CD4-positive, alpha-beta memory T cell (primary cell): Measurements from ENCODE around the gene JSRP1. TPM values are rescaled to one million over a fixed set of nuclear protein-coding genes. Genes with fewer than 3 reads are reported as not detected.

Experiments
- CTCF ChIA-PET: fragments of 350-600 bp; sonication (Branson Sonifier 250); formaldehyde crosslinking; loops from one replicate; lab custom pipeline; 2021; ENCODE audit warnings: inconsistent platforms; ENCODE audit not compliant: partially characterized antibody; lab: Charles Lee
- POLR2A ChIA-PET: fragments of 350-600 bp; sonication (Branson Sonifier 250); formaldehyde crosslinking; loops from one replicate; lab custom pipeline; 2021; ENCODE audit not compliant: partially characterized antibody; lab: Charles Lee
- DNase-seq, 5 donors: peaks; one replicate each; pipeline versions ENCODE4 v3.0.0 to v3.0.0-alpha.2; 2020 to 2022; ENCODE audit warnings: mixed read lengths in 1 of 5
- H3K27ac ChIP-seq: one replicate; pipeline ENCODE4 v1.7.0; 2013; ENCODE audit warnings: low read depth, low read length
- H3K27me3 ChIP-seq: 2 replicates; pipeline ENCODE4 v1.7.0; 2013; ENCODE audit warnings: mild to moderate bottlenecking, low read length, moderate library complexity; ENCODE audit not compliant: insufficient read depth
- H3K36me3 ChIP-seq: 2 replicates; pipeline ENCODE4 v1.7.0; 2013; ENCODE audit warnings: mild to moderate bottlenecking, low read length, moderate library complexity; ENCODE audit not compliant: insufficient read depth
- H3K4me1 ChIP-seq: 2 replicates; pipeline ENCODE4 v1.7.0; 2013; ENCODE audit warnings: mild to moderate bottlenecking, low read length, moderate library complexity; ENCODE audit not compliant: insufficient read depth
- H3K4me3 ChIP-seq, 2 donors: one replicate each; pipeline ENCODE4 v1.7.0; 2013; ENCODE audit warnings: low read length in 2 of 2, mild to moderate bottlenecking in 1 of 2
- H3K9me3 ChIP-seq, 2 donors: one replicate each; pipeline ENCODE4 v1.7.0; 2013; ENCODE audit warnings: low read length in 2 of 2, control low read depth in 1 of 2; ENCODE audit not compliant: control insufficient read depth in 1 of 2
- H3K27ac Mint-ChIP-seq, 7 donors: one replicate each; pipeline ENCODE4 v1.8.0; 2020 to 2021; ENCODE audit warnings: mixed read lengths in 7 of 7, mild to moderate bottlenecking in 6 of 7, inconsistent platforms in 3 of 7, moderate library complexity in 3 of 7
- H3K27me3 Mint-ChIP-seq, 2 donors: one replicate each; pipeline ENCODE4 v1.8.0; 2020 to 2021; ENCODE audit warnings: mixed read lengths in 2 of 2
- H3K36me3 Mint-ChIP-seq, 2 donors: one replicate each; pipeline ENCODE4 v1.8.0; 2020 to 2021; ENCODE audit warnings: mixed read lengths in 2 of 2, inconsistent platforms in 1 of 2, mild to moderate bottlenecking in 1 of 2
- H3K4me1 Mint-ChIP-seq, 4 donors: one replicate each; pipeline ENCODE4 v1.8.0; 2020 to 2021; ENCODE audit warnings: mixed read lengths in 4 of 4, mild to moderate bottlenecking in 1 of 4
- H3K4me3 Mint-ChIP-seq, 8 donors: one replicate each; pipeline ENCODE4 v1.8.0; 2020 to 2021; ENCODE audit warnings: mixed read lengths in 8 of 8, mild to moderate bottlenecking in 7 of 8, moderate library complexity in 6 of 8, inconsistent platforms in 3 of 8
- H3K9me3 Mint-ChIP-seq, 8 donors: one replicate each; pipeline ENCODE4 v1.8.0; 2020 to 2021; ENCODE audit warnings: mixed read lengths in 8 of 8, mild to moderate bottlenecking in 5 of 8, inconsistent platforms in 3 of 8, moderate library complexity in 1 of 8
- intact Hi-C: fragments of 100-400 bp; cut with micrococcal nuclease; formaldehyde crosslinking; loops from one replicate; pipeline ENCODE4 v1.15.1; 2023
- polyA plus RNA-seq, 2 donors: library from polyadenylated mRNA; unstranded; fragments of 300-500 nt; fragmentation: Illumina TruSeq; gene quantifications; one replicate each; pipeline ENCODE4 v1.2.3, GENCODE V29; 2021
- total RNA-seq, 2 experiments: library from RNA; stranded (reverse); gene quantifications; one replicate each; pipeline ENCODE4 v1.2.3, GENCODE V29; 2021

JSRP1 gene
- total and polyA plus RNA-seq, 4 experiments from 2014 or later, result 1.1 to 1.7 (median 1.4) TPM

DNA sequence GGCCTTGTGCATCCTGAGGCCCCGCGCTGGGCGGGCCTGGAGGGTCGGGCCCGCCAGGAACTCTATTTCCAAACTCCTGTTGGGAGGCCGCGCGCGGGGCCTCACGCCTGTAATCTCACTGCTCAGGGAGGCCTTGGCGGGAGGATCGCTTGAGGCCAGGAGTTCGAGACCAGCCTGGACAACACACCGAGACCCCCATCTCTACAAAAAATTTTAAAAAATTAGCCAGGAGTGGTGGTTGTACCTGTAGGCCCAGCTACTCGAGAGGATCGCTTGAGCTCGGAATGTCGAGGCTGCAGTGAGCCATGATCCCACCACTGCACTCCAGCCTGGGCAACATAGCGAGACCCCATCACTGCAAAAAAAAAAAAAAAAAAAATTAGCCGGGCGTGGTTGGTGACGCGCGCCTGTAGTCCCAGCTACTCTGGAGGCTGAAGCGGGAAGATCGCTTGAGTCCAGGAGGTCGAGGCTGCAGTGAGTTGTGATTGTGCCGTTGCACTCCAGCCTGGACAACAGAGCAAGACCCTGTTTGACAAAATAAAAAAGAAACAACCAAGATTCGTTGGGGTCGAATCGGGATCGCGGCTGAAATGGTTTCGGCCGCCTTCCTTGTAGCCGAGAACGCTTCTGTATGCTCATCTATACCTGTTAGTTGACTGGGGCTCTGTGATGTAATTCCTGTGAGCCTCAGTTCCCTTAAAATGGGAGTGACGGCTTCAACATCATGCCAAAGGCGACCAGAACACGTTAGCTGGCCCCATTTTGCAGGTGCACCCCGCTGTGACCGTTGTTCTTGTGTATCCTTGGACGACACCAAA lies 19.0 kb downstream of the JSRP1 start:
- Histone ChIP-seq H3K9me3 (no peaks in the 10 kb centered on the region), H3K36me3 (peaks cover 6% of the 10 kb centered on the region), H3K4me1 (peaks cover 69% of the 10 kb centered on the region), H3K4me3 (peak overlapping the region; percentile 38 to 88), H3K27me3 (no peaks in the 10 kb centered on the region), H3K27ac (peak overlapping the region; percentile 98)
- peaks cover 2 to 5% of the 10 kb centered on the region in 2 donors for H3K27me3 Mint-ChIP-seq
- no peak for DNase-seq
- H3K4me1 Mint-ChIP-seq, result peaks cover 39 to 74% (median 59%) of the 10 kb centered on the region in 4 donors
- H3K27ac Mint-ChIP-seq, result peak overlapping the region; percentile 84 to 99 (median 97)
- H3K36me3 Mint-ChIP-seq, result peaks cover 5 to 44% of the 10 kb centered on the region in 2 donors
- CTCF ChIA-PET, result interaction anchor here (1.2 to 4.8 kb wide), 8 partner anchors 16 to 383 kb away, joined by 3 to 75 read pairs (median 8); no protein-coding TSS in a partner anchor
- POLR2A ChIA-PET, result interaction anchor here (0.9 to 10.5 kb wide), 6 partner anchors 19 to 381 kb away, joined by 3 to 325 read pairs (median 8); partner anchors contain the start of genes AMH, AP3D1, JSRP1 and TIMM13
- H3K4me3 Mint-ChIP-seq, result peak overlapping the region; percentile 86 to 100 (median 98)
- peaks cover 0 to 5% (median 0%) of the 10 kb centered on the region in 8 donors for H3K9me3 Mint-ChIP-seq
- intact Hi-C loops, result loop anchor here (5.0 kb wide), 1 partner anchor 240 kb away; the partner anchor contains the start of gene GADD45B

DNA sequence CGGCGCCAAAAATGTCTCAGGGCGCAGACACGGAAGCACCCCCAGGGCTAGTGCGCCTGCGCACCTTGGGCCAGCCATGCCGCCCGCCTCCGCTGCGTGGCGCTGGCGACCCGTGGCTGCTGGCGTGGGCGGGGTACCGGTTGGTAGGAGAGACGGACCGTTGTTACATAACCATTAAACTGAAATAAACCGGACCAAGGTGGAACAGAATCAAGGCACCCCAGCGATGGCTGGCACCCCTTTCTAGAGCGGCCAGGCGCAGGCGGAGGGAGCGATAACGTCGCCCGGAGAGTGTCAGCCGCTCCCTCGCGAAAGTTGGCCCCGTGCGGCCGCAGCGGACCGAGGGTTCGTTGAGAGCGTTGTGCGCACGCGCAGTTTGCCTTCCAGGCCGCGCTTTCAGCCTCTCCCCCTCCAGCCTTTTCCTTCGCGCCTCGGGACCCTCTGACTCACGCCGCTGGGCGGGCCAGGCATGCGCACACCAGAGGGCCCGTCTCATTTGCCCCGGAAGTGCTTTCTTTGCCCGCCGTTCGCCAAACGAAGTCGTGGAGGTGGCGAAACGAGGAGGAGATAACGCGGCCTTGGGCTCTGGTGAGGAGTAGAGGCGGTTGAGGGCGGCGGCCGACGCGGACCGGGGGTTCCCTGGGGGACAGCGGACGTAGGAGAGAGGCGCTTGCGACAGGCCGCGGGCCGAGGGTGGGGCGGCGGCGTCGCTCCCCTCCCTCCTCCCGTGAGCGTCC lies 19.7 kb downstream of the JSRP1 start, which contains the start of the genes PLEKHJ1 and SF3A2:
PLEKHJ1 (minus strand) TSS at position 16 of the 737 bp plus-strand sequence. CDS start 81 bp downstream, outside the sequence.
SF3A2 (plus strand) TSS at position 511 of the 737 bp plus-strand sequence. CDS start 6,595 bp downstream, outside the sequence.
- H3K4me1 Mint-ChIP-seq, result peaks cover 39 to 67% (median 54%) of the 10 kb centered on the region in 4 donors
- peaks cover 5 to 42% of the 10 kb centered on the region in 2 donors for H3K36me3 Mint-ChIP-seq
- H3K4me3 ChIP-seq, result peak within 1 kb of the TSS; percentile 38 to 88
- peak within 1 kb of the TSS; percentile 98 for H3K27ac ChIP-seq
- H3K4me1 ChIP-seq, result peaks cover 62% of the 10 kb centered on the region
- CTCF ChIA-PET, result interaction anchor here (0.6 to 4.8 kb wide), 16 partner anchors 13 to 401 kb away, joined by 3 to 75 read pairs (median 5); partner anchors contain the start of genes AMH and AP3D1
- H3K27me3 Mint-ChIP-seq, result peaks cover 2 to 5% of the 10 kb centered on the region in 2 donors
- H3K27me3 ChIP-seq, result no peaks in the 10 kb centered on the region
- peak within 1 kb of the TSS; percentile 97 to 100 (median 99) for H3K27ac Mint-ChIP-seq
- H3K36me3 ChIP-seq, result peaks cover 6% of the 10 kb centered on the region
- intact Hi-C loops, result loop anchor here (1.0 to 5.0 kb wide), 11 partner anchors 17 to 241 kb away; partner anchors contain the start of genes AP3D1, GADD45B, IZUMO4 and LSM7
- POLR2A ChIA-PET, result interaction anchor here (0.6 to 10.5 kb wide), 17 partner anchors 19 to 993 kb away, joined by 3 to 325 read pairs (median 4); partner anchors contain the start of genes AMH, AP3D1, GADD45B and JSRP1
- H3K9me3 Mint-ChIP-seq, result peaks cover 0 to 5% (median 0%) of the 10 kb centered on the region in 8 donors
- DNase-seq, result peak; percentile 98 to 100 (median 99)
- H3K4me3 Mint-ChIP-seq, result peak within 1 kb of the TSS; percentile 95 to 100 (median 98)
- H3K9me3 ChIP-seq, result no peaks in the 10 kb centered on the region

GRCh38 chr19:2236064-2236313 lies 20.2 kb downstream of the JSRP1 start:
- Histone ChIP-seq H3K4me3 (peak overlapping the region in 1 of 2 donors; percentile 88), H3K9me3 (no peaks in the 10 kb centered on the region), H3K27ac (peak overlapping the region; percentile 98), H3K4me1 (peaks cover 57% of the 10 kb centered on the region), H3K36me3 (peaks cover 6% of the 10 kb centered on the region), H3K27me3 (no peaks in the 10 kb centered on the region)
- H3K27ac Mint-ChIP-seq, result peak overlapping the region in 6 of 7 donors; percentile 97 to 99 (median 99)
- peaks cover 0 to 5% (median 0%) of the 10 kb centered on the region in 8 donors for H3K9me3 Mint-ChIP-seq
- peaks cover 35 to 62% (median 49%) of the 10 kb centered on the region in 4 donors for H3K4me1 Mint-ChIP-seq
- peaks cover 5 to 40% of the 10 kb centered on the region in 2 donors for H3K36me3 Mint-ChIP-seq
- no peak for DNase-seq
- H3K4me3 Mint-ChIP-seq, result peak overlapping the region in 7 of 8 donors; percentile 95 to 99 (median 98)
- H3K27me3 Mint-ChIP-seq, result peaks cover 2 to 5% of the 10 kb centered on the region in 2 donors
- ChIA-PET CTCF (interaction anchor here (0.6 to 4.2 kb wide), 14 partner anchors 14 to 401 kb away, joined by 3 to 41 read pairs (median 4); partner anchors contain the start of genes AMH and AP3D1), POLR2A (interaction anchor here (0.6 to 10.5 kb wide), 19 partner anchors 20 to 993 kb away, joined by 3 to 325 read pairs (median 4); partner anchors contain the start of genes AMH, AP3D1, GADD45B and JSRP1)
- intact Hi-C loops, result loop anchor here (1.0 to 5.0 kb wide), 11 partner anchors 17 to 241 kb away; partner anchors contain the start of genes AP3D1, GADD45B, IZUMO4 and LSM7

DNA sequence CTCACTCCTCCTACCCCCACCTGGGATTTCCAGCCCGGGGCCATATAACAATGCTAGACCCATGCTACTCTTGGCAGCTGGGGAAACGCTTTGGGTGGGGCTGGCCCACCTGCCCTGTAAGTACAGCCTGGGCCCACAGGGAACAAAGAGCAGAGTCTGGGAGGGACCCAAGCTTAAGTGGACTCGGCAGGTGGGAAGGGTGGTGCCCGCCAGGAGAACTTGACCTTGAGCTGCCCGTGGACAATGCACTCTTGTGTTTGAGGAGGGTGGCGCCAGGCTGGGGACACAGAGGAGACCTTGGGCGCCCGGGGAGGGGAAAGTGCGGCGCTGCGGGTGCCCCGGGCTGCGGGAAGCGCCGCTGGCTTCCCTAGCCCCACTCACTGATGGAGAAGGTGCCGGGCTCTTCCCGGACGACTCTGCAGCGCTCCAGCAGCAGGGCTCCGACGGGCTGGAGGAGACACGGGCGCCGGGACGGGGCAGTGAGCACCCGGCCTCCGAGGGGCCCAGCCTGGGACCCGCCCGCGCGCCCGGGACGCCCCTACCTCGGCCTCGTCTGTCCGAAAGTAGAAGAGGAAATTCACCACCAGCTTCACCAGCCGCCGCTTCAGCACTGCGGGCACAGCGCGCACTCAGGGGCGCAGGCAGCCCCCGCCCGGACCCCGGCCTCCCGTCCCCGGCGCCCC lies 20.7 kb downstream of the JSRP1 start:
- peaks cover 5 to 38% of the 10 kb centered on the region in 2 donors for H3K36me3 Mint-ChIP-seq
- peaks cover 31 to 57% (median 45%) of the 10 kb centered on the region in 4 donors for H3K4me1 Mint-ChIP-seq
- peak overlapping the region; percentile 89 to 99 (median 95) for H3K4me3 Mint-ChIP-seq
- DNase-seq, result peak in 1 of 5 donors; percentile 24
- no peaks in the 10 kb centered on the region for H3K9me3 ChIP-seq
- peaks cover 2 to 5% of the 10 kb centered on the region in 2 donors for H3K27me3 Mint-ChIP-seq
- peaks cover 6% of the 10 kb centered on the region for H3K36me3 ChIP-seq
- POLR2A ChIA-PET, result interaction anchor here (0.6 to 10.5 kb wide), 20 partner anchors 20 to 994 kb away, joined by 3 to 325 read pairs (median 4); partner anchors contain the start of genes AMH, AP3D1, GADD45B and JSRP1
- H3K4me3 ChIP-seq, result peak overlapping the region in 1 of 2 donors; percentile 88
- H3K27ac ChIP-seq, result peak overlapping the region; percentile 98
- peaks cover 0 to 5% (median 0%) of the 10 kb centered on the region in 8 donors for H3K9me3 Mint-ChIP-seq
- intact Hi-C loops, result loop anchor here (1.0 to 5.0 kb wide), 11 partner anchors 18 to 242 kb away; partner anchors contain the start of genes AP3D1, GADD45B, IZUMO4 and LSM7
- H3K27ac Mint-ChIP-seq, result peak overlapping the region; percentile 78 to 96 (median 89)
- peaks cover 52% of the 10 kb centered on the region for H3K4me1 ChIP-seq
- no peaks in the 10 kb centered on the region for H3K27me3 ChIP-seq
- CTCF ChIA-PET, result interaction anchor here (0.6 to 4.2 kb wide), 14 partner anchors 14 to 401 kb away, joined by 3 to 41 read pairs (median 4); partner anchors contain the start of genes AMH and AP3D1

GRCh38 chr19:2234996-2235380 lies 21.2 kb downstream of the JSRP1 start:
- Mint-ChIP-seq H3K4me3 (peak overlapping the region; percentile 89 to 99 (median 95)), H3K27ac (peak overlapping the region; percentile 57 to 96 (median 89)), H3K4me1 (peaks cover 28 to 52% (median 40%) of the 10 kb centered on the region in 4 donors), H3K36me3 (peaks cover 5 to 40% of the 10 kb centered on the region in 2 donors), H3K9me3 (peaks cover 0 to 5% (median 0%) of the 10 kb centered on the region in 8 donors), H3K27me3 (peaks cover 2 to 5% of the 10 kb centered on the region in 2 donors)
- ChIA-PET CTCF (interaction anchor here (1.3 to 4.2 kb wide), 7 partner anchors 23 to 157 kb away, joined by 3 to 41 read pairs (median 7); no protein-coding TSS in a partner anchor), POLR2A (interaction anchor here (0.7 to 10.5 kb wide), 9 partner anchors 21 to 388 kb away, joined by 3 to 325 read pairs (median 4); partner anchors contain the start of genes AMH and JSRP1)
- no peak for DNase-seq
- H3K9me3 ChIP-seq, result no peaks in the 10 kb centered on the region
- intact Hi-C loops, result loop anchor here (5.0 kb wide), 1 partner anchor 242 kb away; the partner anchor contains the start of gene GADD45B
- no peaks in the 10 kb centered on the region for H3K27me3 ChIP-seq
- peak overlapping the region in 1 of 2 donors; percentile 88 for H3K4me3 ChIP-seq
- peak overlapping the region; percentile 98 for H3K27ac ChIP-seq
- H3K36me3 ChIP-seq, result peaks cover 6% of the 10 kb centered on the region
- peaks cover 47% of the 10 kb centered on the region for H3K4me1 ChIP-seq
